A549 (cell line): ENCODE data around the gene KRT36.

Experiments
- CHD4 ChIP-seq: fragments of 200-600 bp; sonication (generic); IDR thresholded peaks from 2 replicates; pipeline ENCODE4 v1.6.1; 2016; ENCODE audit warnings: antibody characterized with exemption, mild to moderate bottlenecking, borderline replicate concordance
- EHMT2 ChIP-seq: fragments of 200-600 bp; sonication (generic); IDR thresholded peaks from 2 replicates; pipeline ENCODE4 v1.6.1; 2016; ENCODE audit warnings: antibody characterized with exemption, low read depth, mild to moderate bottlenecking, moderate library complexity
- JUNB ChIP-seq: fragments of >200 bp; sonication (Bioruptor Twin); formaldehyde crosslinking; IDR thresholded peaks from 2 replicates; pipeline ENCODE4 v1.6.1; 2016
- KDM5A ChIP-seq: fragments of 200-600 bp; sonication (generic); IDR thresholded peaks from 2 replicates; pipeline ENCODE4 v1.6.1; 2016; ENCODE audit warnings: antibody characterized with exemption, mild to moderate bottlenecking
- POLR2A ChIP-seq: IDR thresholded peaks from 2 replicates; pipeline ENCODE4 v1.6.1; 2012; ENCODE audit warnings: mild to moderate bottlenecking, low read length
- TF ChIP-seq, protein P1 (sequence below): fragments of >200 bp; sonication (Bioruptor Twin); formaldehyde crosslinking; IDR thresholded peaks from 3 replicates; pipeline ENCODE4 v1.5.1; 2016

DNA sequence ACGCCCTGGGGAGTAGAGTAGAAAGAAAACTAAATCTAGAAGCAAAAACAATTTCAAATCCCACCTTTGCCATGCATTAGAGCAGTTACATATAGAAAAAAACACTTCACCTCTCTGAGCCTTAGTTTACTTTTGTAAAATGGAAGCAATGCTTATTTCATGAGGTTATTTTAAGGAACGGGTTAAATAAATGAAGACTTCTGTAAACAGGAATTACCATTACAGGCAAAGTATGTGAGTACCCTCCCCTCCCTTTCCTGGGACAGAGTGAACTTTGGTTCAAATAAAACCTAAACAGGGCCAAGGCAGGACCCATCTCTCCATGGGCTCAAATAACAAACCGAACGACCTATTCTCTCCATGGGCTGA is 33.5 kb upstream of the KRT36 start:
- TF ChIP-seq, protein P1, sequence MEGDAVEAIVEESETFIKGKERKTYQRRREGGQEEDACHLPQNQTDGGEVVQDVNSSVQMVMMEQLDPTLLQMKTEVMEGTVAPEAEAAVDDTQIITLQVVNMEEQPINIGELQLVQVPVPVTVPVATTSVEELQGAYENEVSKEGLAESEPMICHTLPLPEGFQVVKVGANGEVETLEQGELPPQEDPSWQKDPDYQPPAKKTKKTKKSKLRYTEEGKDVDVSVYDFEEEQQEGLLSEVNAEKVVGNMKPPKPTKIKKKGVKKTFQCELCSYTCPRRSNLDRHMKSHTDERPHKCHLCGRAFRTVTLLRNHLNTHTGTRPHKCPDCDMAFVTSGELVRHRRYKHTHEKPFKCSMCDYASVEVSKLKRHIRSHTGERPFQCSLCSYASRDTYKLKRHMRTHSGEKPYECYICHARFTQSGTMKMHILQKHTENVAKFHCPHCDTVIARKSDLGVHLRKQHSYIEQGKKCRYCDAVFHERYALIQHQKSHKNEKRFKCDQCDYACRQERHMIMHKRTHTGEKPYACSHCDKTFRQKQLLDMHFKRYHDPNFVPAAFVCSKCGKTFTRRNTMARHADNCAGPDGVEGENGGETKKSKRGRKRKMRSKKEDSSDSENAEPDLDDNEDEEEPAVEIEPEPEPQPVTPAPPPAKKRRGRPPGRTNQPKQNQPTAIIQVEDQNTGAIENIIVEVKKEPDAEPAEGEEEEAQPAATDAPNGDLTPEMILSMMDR = no peak
- no peak for TF ChIP-seq POLR2A
- TF ChIP-seq CHD4 = no peak
- TF ChIP-seq EHMT2 = no peak
- TF ChIP-seq KDM5A = no peak
- TF ChIP-seq JUNB = no peak
